Keratinocyte (primary cell): Measurements from ENCODE around the gene MPPE1.

Experiments
- EZH2 ChIP-seq: IDR thresholded peaks from one replicate; pipeline ENCODE4 v1.6.1; 2012; ENCODE audit warnings: inconsistent platforms, mild to moderate bottlenecking, low read length, moderate library complexity
- TF ChIP-seq, protein P1 (sequence below), 3 experiments: IDR thresholded peaks in 1 of 3; conservative IDR thresholded peaks in 1 of 3; optimal IDR thresholded peaks in 1 of 3; 2 replicates in 2 of 3; 3 replicates in 1 of 3; pipeline versions ENCODE3 to v1.5.1; 2011; ENCODE audit warnings: low read length in 3 of 3, mild to moderate bottlenecking in 3 of 3, moderate library complexity in 2 of 3, control low read depth in 1 of 3, inconsistent platforms in 1 of 3; ENCODE audit not compliant: insufficient read depth in 2 of 3; ENCODE audit errors: extremely low read depth in 1 of 3

DNA sequence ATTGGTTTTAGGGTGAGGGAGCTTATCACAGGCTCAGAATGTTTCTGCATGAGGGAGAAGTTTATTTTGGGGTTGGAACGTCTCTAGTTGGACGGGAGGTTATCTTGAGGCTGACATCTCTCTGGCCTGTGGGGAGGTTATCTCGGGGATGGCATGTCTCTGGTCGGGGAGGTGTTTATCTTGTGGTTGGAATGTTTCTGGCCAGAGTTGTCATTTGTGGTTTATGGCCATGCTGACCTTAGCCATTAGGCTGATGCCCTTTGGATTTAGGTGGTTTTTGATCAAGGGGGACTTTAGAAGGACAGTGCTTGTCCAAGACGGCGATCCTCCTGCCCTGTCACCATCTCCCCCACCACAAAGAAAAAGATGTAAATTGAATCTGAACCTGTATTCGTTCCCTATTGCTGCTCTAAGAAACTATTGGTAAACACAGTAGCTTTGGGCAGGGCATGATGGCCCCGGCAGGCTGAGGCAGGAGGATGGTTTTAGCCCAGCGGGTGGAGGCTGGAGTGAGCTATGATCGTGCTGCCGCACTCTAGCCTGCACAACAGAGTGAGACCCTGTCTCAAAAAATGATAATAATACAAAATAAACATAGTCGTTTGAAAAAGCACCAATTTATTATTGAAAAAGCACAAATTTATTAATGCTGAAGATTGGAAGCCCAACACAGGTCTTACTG lies 17.8 kb upstream of the MPPE1 start:
- TF ChIP-seq, protein P1, sequence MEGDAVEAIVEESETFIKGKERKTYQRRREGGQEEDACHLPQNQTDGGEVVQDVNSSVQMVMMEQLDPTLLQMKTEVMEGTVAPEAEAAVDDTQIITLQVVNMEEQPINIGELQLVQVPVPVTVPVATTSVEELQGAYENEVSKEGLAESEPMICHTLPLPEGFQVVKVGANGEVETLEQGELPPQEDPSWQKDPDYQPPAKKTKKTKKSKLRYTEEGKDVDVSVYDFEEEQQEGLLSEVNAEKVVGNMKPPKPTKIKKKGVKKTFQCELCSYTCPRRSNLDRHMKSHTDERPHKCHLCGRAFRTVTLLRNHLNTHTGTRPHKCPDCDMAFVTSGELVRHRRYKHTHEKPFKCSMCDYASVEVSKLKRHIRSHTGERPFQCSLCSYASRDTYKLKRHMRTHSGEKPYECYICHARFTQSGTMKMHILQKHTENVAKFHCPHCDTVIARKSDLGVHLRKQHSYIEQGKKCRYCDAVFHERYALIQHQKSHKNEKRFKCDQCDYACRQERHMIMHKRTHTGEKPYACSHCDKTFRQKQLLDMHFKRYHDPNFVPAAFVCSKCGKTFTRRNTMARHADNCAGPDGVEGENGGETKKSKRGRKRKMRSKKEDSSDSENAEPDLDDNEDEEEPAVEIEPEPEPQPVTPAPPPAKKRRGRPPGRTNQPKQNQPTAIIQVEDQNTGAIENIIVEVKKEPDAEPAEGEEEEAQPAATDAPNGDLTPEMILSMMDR (optimal IDR thresholded peaks at IDR 0.05 in 1 of 3, IDR thresholded peaks at IDR 0.05 in 1 of 3, conservative IDR thresholded peaks at IDR 0.05 in 1 of 3; ENCODE audit: extremely low read depth in 1 of 3, insufficient read depth in 2 of 3, low read length in 3 of 3), result no peak
- no peak for TF ChIP-seq EZH2
